HCT116 (cell line): ENCODE measurements around the gene DUSP18. TPM values are rescaled to one million over a fixed set of nuclear protein-coding genes. Genes with fewer than 3 reads are reported as not detected.

Source experiments
- ATAC-seq: fragments of 200-7000 bp; cut with Tn5 transposase; 2 replicates; pipeline ENCODE4 v1.9.1; 2020; ENCODE audit warnings: mild to moderate bottlenecking, moderate library complexity
- Bru-seq: library from RNA; stranded (reverse); fragments of 400-500 nt; gene quantifications from one replicate; lab custom pipeline; 2021; lab: Mats Ljungman, UMichigan
- BruChase-seq, 2 experiments: library from RNA; stranded (reverse); fragments of 400-500 nt; gene quantifications; one replicate each; lab custom pipeline; 2021; lab: Mats Ljungman, UMichigan
- BruUV-seq: library from RNA; stranded (reverse); fragments of 400-500 nt; replicated peaks from 2 replicates; lab custom pipeline; 2021; lab: Mats Ljungman, UMichigan
- CTCF ChIA-PET: fragments of 300-600 bp; sonication (Branson Sonifier 250); formaldehyde crosslinking; loops from one replicate; lab custom pipeline; 2021; ENCODE audit warnings: antibody characterized with exemption; lab: Charles Lee
- POLR2A ChIA-PET: fragments of 300-600, 350-600 bp; sonication (Branson Sonifier 250); formaldehyde crosslinking; loops from one replicate; lab custom pipeline; 2021; ENCODE audit warnings: antibody characterized with exemption; lab: Charles Lee
- RAD21 ChIA-PET, 2 experiments: fragments of 300-600 bp; sonication (Branson Sonifier 250); formaldehyde crosslinking; loops; one replicate each; lab custom pipeline; 2023; ENCODE audit warnings: low total read pairs in 2 of 2; ENCODE audit not compliant: uncharacterized antibody in 2 of 2, unreplicated experiment in 2 of 2, low non-redundant PET in 1 of 2; lab: Charles Lee
- DNase-seq: peaks from one replicate; pipeline ENCODE4 v3.0.0-alpha.2; 2010; ENCODE audit warnings: low read depth, low spot score
- H2AFZ ChIP-seq: fragments of 200-600 bp; shearing (Covaris generic), sonication (generic); 2 replicates; pipeline ENCODE4 v1.6.1; 2017; ENCODE audit warnings: low read depth, mixed run types, mixed read lengths, antibody characterized with exemption, low read length; ENCODE audit not compliant: poor library complexity, severe bottlenecking
- H3K27ac ChIP-seq: 2 replicates; pipeline ENCODE4 v1.5.1; 2012; ENCODE audit warnings: low read depth, low read length
- H3K27me3 ChIP-seq: fragments of 200-600 bp; sonication (generic); 2 replicates; pipeline ENCODE4 v1.6.1; 2016; ENCODE audit warnings: mixed run types, low read length, mixed read lengths; ENCODE audit not compliant: insufficient read depth
- H3K36me3 ChIP-seq, 2 experiments: fragments of 200-500 bp in 1 of 2; fragments of 200-600 bp in 1 of 2; sonication (Bioruptor generic) in 1 of 2; sonication (generic) in 1 of 2; 2 replicates each; pipeline versions ENCODE4 v1.5.1 to v1.6.1; 2014 to 2016; ENCODE audit warnings: low read length in 2 of 2, inconsistent platforms in 1 of 2, mixed read lengths in 1 of 2, mixed run types in 1 of 2; ENCODE audit not compliant: insufficient read depth in 2 of 2, control insufficient read depth in 1 of 2
- H3K4me1 ChIP-seq, 2 experiments: fragments of 200-600 bp in 1 of 2; sonication (generic) in 1 of 2; 2 replicates each; pipeline versions ENCODE4 v1.5.1 to v1.6.1; 2012 to 2017; ENCODE audit warnings: low read length in 2 of 2, inconsistent platforms in 1 of 2, mild to moderate bottlenecking in 1 of 2, mixed read lengths in 1 of 2, mixed run types in 1 of 2, moderate library complexity in 1 of 2; ENCODE audit not compliant: insufficient read depth in 2 of 2, control insufficient read depth in 1 of 2
- H3K4me2 ChIP-seq: fragments of 200-600 bp; sonication (generic); 2 replicates; pipeline ENCODE4 v1.6.1; 2017; ENCODE audit warnings: mixed run types, low read length, mixed read lengths
- H3K4me3 ChIP-seq, 2 experiments: fragments of 200-600 bp in 1 of 2; sonication (generic) in 1 of 2; replicated peaks in 1 of 2; 2 replicates each; pipeline ENCODE4 v1.5.1; 2011 to 2016; ENCODE audit warnings: low read length in 2 of 2, control low read depth in 1 of 2, low read depth in 1 of 2, mild to moderate bottlenecking in 1 of 2, mixed read lengths in 1 of 2, mixed run types in 1 of 2
- H3K79me2 ChIP-seq: fragments of 200-600 bp; sonication (generic); 2 replicates; pipeline ENCODE4 v1.6.1; 2017; ENCODE audit warnings: mild to moderate bottlenecking, mixed run types, low read length, moderate library complexity, mixed read lengths; ENCODE audit not compliant: insufficient read depth
- H3K9ac ChIP-seq: fragments of 200-600 bp; sonication (generic); 2 replicates; pipeline ENCODE4 v1.6.1; 2016; ENCODE audit warnings: low read length, mixed read lengths
- H3K9me2 ChIP-seq: fragments of 200-600 bp; sonication (generic), shearing (Covaris generic); 2 replicates; pipeline ENCODE4 v1.6.1; 2017; ENCODE audit warnings: mixed run types, mild to moderate bottlenecking, moderate library complexity; ENCODE audit not compliant: insufficient read depth
- H3K9me3 ChIP-seq, 2 experiments: fragments of 200-500 bp in 1 of 2; fragments of 200-600 bp in 1 of 2; sonication (Bioruptor generic) in 1 of 2; sonication (generic) in 1 of 2; 2 replicates each; pipeline ENCODE4 v1.6.1; 2014 to 2017; ENCODE audit warnings: low read length in 2 of 2, mixed read lengths in 2 of 2, inconsistent platforms in 1 of 2, low read depth in 1 of 2, mild to moderate bottlenecking in 1 of 2, mixed run types in 1 of 2, moderate library complexity in 1 of 2; ENCODE audit not compliant: control insufficient read depth in 1 of 2, insufficient read depth in 1 of 2
- H4K20me1 ChIP-seq: fragments of 200-600 bp; sonication (generic), shearing (Covaris generic); 2 replicates; pipeline ENCODE4 v1.6.1; 2017; ENCODE audit warnings: mixed run types, mild to moderate bottlenecking, moderate library complexity; ENCODE audit not compliant: insufficient read depth
- ATF3 ChIP-seq: IDR thresholded peaks from 2 replicates; pipeline ENCODE4 v1.6.1; 2012
- CBX3 ChIP-seq: IDR thresholded peaks from 2 replicates; pipeline ENCODE4 v1.6.1; 2012; ENCODE audit warnings: low read depth
- CEBPB ChIP-seq: IDR thresholded peaks from 2 replicates; pipeline ENCODE4 v1.6.1; 2012; ENCODE audit warnings: low read depth
- CTCF ChIP-seq, 3 experiments: fragments of 200-600 bp in 1 of 3; sonication (generic) in 1 of 3; IDR thresholded peaks in 2 of 3; conservative IDR thresholded peaks in 1 of 3; 2 replicates each; pipeline ENCODE4 v1.5.1; 2012 to 2017; ENCODE audit warnings: low read depth in 2 of 3, low read length in 2 of 3, antibody characterized with exemption in 1 of 3, borderline replicate concordance in 1 of 3, control low read depth in 1 of 3, mild to moderate bottlenecking in 1 of 3, mixed read lengths in 1 of 3, mixed run types in 1 of 3, moderate library complexity in 1 of 3; ENCODE audit not compliant: insufficient read depth in 1 of 3
- EGR1 ChIP-seq: IDR thresholded peaks from 2 replicates; pipeline ENCODE4 v1.6.1; 2012; ENCODE audit warnings: low read depth
- EZH2 ChIP-seq: fragments of 200-600 bp; sonication (generic); IDR thresholded peaks from 2 replicates; pipeline ENCODE4 v1.6.1; 2017; ENCODE audit warnings: antibody characterized with exemption, mixed run types
- EZH2phosphoT487 ChIP-seq: fragments of 200-600 bp; IDR thresholded peaks from 2 replicates; pipeline ENCODE4 v1.6.1; 2018; ENCODE audit warnings: antibody characterized with exemption, borderline replicate concordance
- FOSL1 ChIP-seq: IDR thresholded peaks from 2 replicates; pipeline ENCODE4 v1.6.1; 2012; ENCODE audit warnings: low read depth
- JUND ChIP-seq: IDR thresholded peaks from 2 replicates; pipeline ENCODE4 v1.6.1; 2012
- POLR2A ChIP-seq: IDR thresholded peaks from 2 replicates; pipeline ENCODE4 v1.7.0; 2011; ENCODE audit warnings: borderline replicate concordance; ENCODE audit not compliant: insufficient read depth, insufficient read length; ENCODE audit errors: extremely low read depth
- POLR2AphosphoS5 ChIP-seq: IDR thresholded peaks from 2 replicates; pipeline ENCODE4 v1.6.1; 2011; ENCODE audit warnings: mild to moderate bottlenecking, low read depth, low read length, moderate library complexity
- RAD21 ChIP-seq: IDR thresholded peaks from 2 replicates; pipeline ENCODE4 v1.6.1; 2012; ENCODE audit warnings: low read depth, mild to moderate bottlenecking
- SIN3A ChIP-seq: IDR thresholded peaks from 2 replicates; pipeline ENCODE4 v1.6.1; 2012; ENCODE audit warnings: low read depth
- SP1 ChIP-seq: IDR thresholded peaks from 2 replicates; pipeline ENCODE4 v1.6.1; 2012; ENCODE audit warnings: low read depth
- SRF ChIP-seq: IDR thresholded peaks from 2 replicates; pipeline ENCODE4 v1.6.1; 2012; ENCODE audit warnings: low read depth
- TCF7L2 ChIP-seq: IDR thresholded peaks from 2 replicates; pipeline ENCODE4 v1.7.0; 2011; ENCODE audit warnings: borderline replicate concordance, inconsistent platforms; ENCODE audit not compliant: insufficient read depth, insufficient read length; ENCODE audit errors: extremely low read depth
- YY1 ChIP-seq: IDR thresholded peaks from 2 replicates; pipeline ENCODE4 v1.6.1; 2011; ENCODE audit warnings: low read length, low read depth, moderate library complexity, mild to moderate bottlenecking; ENCODE audit not compliant: insufficient replicate concordance; ENCODE audit errors: extremely low read depth
- ZBTB33 ChIP-seq: IDR thresholded peaks from 2 replicates; pipeline ENCODE4 v1.6.1; 2011; ENCODE audit warnings: mild to moderate bottlenecking, low read length, moderate library complexity; ENCODE audit not compliant: insufficient replicate concordance; ENCODE audit errors: extremely low read depth
- ZFX ChIP-seq: fragments of 450-650 bp; IDR thresholded peaks from 2 replicates; pipeline ENCODE4 v1.6.1; 2017
- ZNF274 ChIP-seq: fragments of 200-500 bp; sonication (Bioruptor generic); IDR thresholded peaks from 2 replicates; pipeline ENCODE4 v1.6.1; 2014; ENCODE audit warnings: mild to moderate bottlenecking, low read depth, low read length, inconsistent platforms
- intact Hi-C: fragments of 100-400 bp; cut with micrococcal nuclease; formaldehyde crosslinking; loops from 2 replicates; pipeline ENCODE4 v1.10.0; 2022
- long read RNA-seq: library from polyadenylated mRNA; unstranded; transcript quantifications from one replicate; pipeline ENCODE4 v2.0.0, GENCODE V29; 2021; ENCODE audit not compliant: unreplicated experiment
- polyA plus RNA-seq: library from polyadenylated mRNA; unstranded; fragments of >200 nt; gene quantifications from 2 replicates; pipeline ENCODE4 v1.2.1, GENCODE V29; 2012; ENCODE audit warnings: missing spikeins
- total RNA-seq: library from RNA; stranded (reverse); gene quantifications from one replicate; pipeline ENCODE4 v1.2.1, GENCODE V29; 2021; ENCODE audit not compliant: unreplicated experiment

The DUSP18 gene
- total RNA-seq (9.7 TPM), Bru-seq, nascent RNA (percentile 47 among the genes with signal in this experiment), BruChase-seq, experiment 1, labeled RNA remaining after a 6-hour chase (percentile 81 among the genes with signal in this experiment), BruChase-seq, experiment 2, labeled RNA remaining after a 2-hour chase (percentile 75 among the genes with signal in this experiment)
- polyA plus RNA-seq = 8.3 and 8.6 TPM in 2 replicates
- long read RNA-seq, partial matches to known transcripts = 0 of 18 reads
- long read RNA-seq, other reads (novel, unspliced or antisense) = 11 of 18 reads

GRCh38 chr22:30667494-30668385, at the start of gene DUSP18:
Gene DUSP18 (minus strand): TSS chr22:30667875. CDS start chr22:30664003, 3,872 bp downstream.
- H3K79me2 ChIP-seq = no peaks in the 10 kb centered on the region
- ChIA-PET POLR2A (interaction anchor here (1.1 to 1.9 kb wide), 2 partner anchors 11 to 33 kb away, joined by 3 to 4 read pairs; no protein-coding TSS in a partner anchor), CTCF (interaction anchor here (0.6 to 2.3 kb wide), 3 partner anchors 18 to 95 kb away, joined by 3 to 8 read pairs (median 7); partner anchors contain the start of gene SLC35E4), RAD21 (no interaction called here)
- no peaks in the 10 kb centered on the region for H3K9me2 ChIP-seq
- ATAC-seq (peak; percentile 92), DNase-seq (peak; percentile 81)
- intact Hi-C loops = no loop called here
- H4K20me1 ChIP-seq = no peaks in the 10 kb centered on the region
- H2AFZ ChIP-seq = no peak within 1 kb of the TSS
- peak within 1 kb of the TSS; percentile 85 for H3K9ac ChIP-seq
- peaks cover 13 to 24% of the 10 kb centered on the region in 2 experiments for H3K4me1 ChIP-seq
- H3K9me3 ChIP-seq = no peaks in the 10 kb centered on the region
- peak within 1 kb of the TSS; percentile 68 to 81 for H3K4me3 ChIP-seq
- peaks cover 0 to 4% of the 10 kb centered on the region in 2 experiments; a peak in 1 of 4 replicates for H3K36me3 ChIP-seq
- no peaks in the 10 kb centered on the region for H3K27me3 ChIP-seq
- peak within 1 kb of the TSS; percentile 81 for H3K27ac ChIP-seq
- TF ChIP-seq SRF (no peak), JUND (no peak), POLR2AphosphoS5 (peak; percentile 88), EZH2phosphoT487 (no peak), SP1 (no peak), CBX3 (no peak), ZFX (peak; percentile 70), TCF7L2 (peak; percentile 19), EGR1 (peak; percentile 15; the same call in 1 of the 2 replicates), FOSL1 (no peak), POLR2A (peak; percentile 78), CTCF (IDR thresholded peaks at IDR 0.05 in 2 of 3, conservative IDR thresholded peaks at IDR 0.05 in 1 of 3; ENCODE audit: borderline replicate concordance in 1 of 3, insufficient read depth in 1 of 3, low read depth in 2 of 3, low read length in 2 of 3) (peak in 2 of 3 experiments; percentile 33 to 39; a peak in 2 of 6 replicates), ZNF274 (no peak), ZBTB33 (no peak), CEBPB (no peak), ATF3 (no peak), RAD21 (no peak), EZH2 (no peak), SIN3A (peak; percentile 70), YY1 (peak; percentile 48)
- BruUV-seq = TSS peak; percentile 95
- H3K4me2 ChIP-seq = peak within 1 kb of the TSS; percentile 99
